NCI-H345 (cell line): ENCODE data around the gene ADARB2.
A peak's percentile ranks its signal among the peaks of the same experiment; 100 is the strongest.
"Not testable (repeated sequence)": the region's sequence is repeated elsewhere in the genome, so short reads cannot be mapped to it uniquely, and the experiment has no call there.

Experiments used
- DNase-seq: peaks from one replicate; lab custom pipeline; 2025; lab: John Stamatoyannopoulos, UW

The ADARB2 gene

GRCh38 chr10:1464881-1465417 is 272.4 kb downstream of the ADARB2 start:
- DNase-seq = no peak

- DNase-seq = not testable (repeated sequence)
Measured at GRCh38 chr10:1463971-1464370, 273.4 kb downstream of the ADARB2 start.

GRCh38 chr10:1462994-1463633 is 274.2 kb downstream of the ADARB2 start:
- DNase-seq = no peak

GRCh38 chr10:1462521-1462920 is 274.8 kb downstream of the ADARB2 start:
- no peak for DNase-seq

- no peak for DNase-seq
Measured at GRCh38 chr10:1462032-1462431, 275.3 kb downstream of the ADARB2 start.

GRCh38 chr10:1461016-1461415 is 276.3 kb downstream of the ADARB2 start:
- DNase-seq = no peak

- not testable (repeated sequence) for DNase-seq
Measured at GRCh38 chr10:1459664-1460063, 277.7 kb downstream of the ADARB2 start.

- DNase-seq = peak; percentile 67
Measured at GRCh38 chr10:1454951-1455350, 282.4 kb downstream of the ADARB2 start.

- DNase-seq = peak; percentile 55
Measured at GRCh38 chr10:1454428-1454827, 282.9 kb downstream of the ADARB2 start.

- no peak for DNase-seq
Measured at GRCh38 chr10:1452777-1453176, 284.5 kb downstream of the ADARB2 start.

GRCh38 chr10:1451941-1452340 is 285.4 kb downstream of the ADARB2 start:
- DNase-seq = no peak

GRCh38 chr10:1451362-1451888 is 285.9 kb downstream of the ADARB2 start:
- no peak for DNase-seq

- DNase-seq = no peak
Measured at GRCh38 chr10:1449572-1450205, 287.6 kb downstream of the ADARB2 start.

GRCh38 chr10:1449021-1449420 is 288.3 kb downstream of the ADARB2 start:
- DNase-seq = no peak

GRCh38 chr10:1448252-1448930 is 288.9 kb downstream of the ADARB2 start:
- DNase-seq = no peak

GRCh38 chr10:1444826-1445225 is 292.5 kb downstream of the ADARB2 start:
- no peak for DNase-seq

- DNase-seq = no peak
Measured at GRCh38 chr10:1440897-1441296, 296.4 kb downstream of the ADARB2 start.

- peak; percentile 30 for DNase-seq
Measured at GRCh38 chr10:1434912-1435692, 302.2 kb downstream of the ADARB2 start.

- peak; percentile 68 for DNase-seq
Measured at GRCh38 chr10:1434202-1434601, 303.1 kb downstream of the ADARB2 start.

- DNase-seq = no peak
Measured at GRCh38 chr10:1432161-1432560, 305.2 kb downstream of the ADARB2 start.

- no peak for DNase-seq
Measured at GRCh38 chr10:1431229-1431628, 306.1 kb downstream of the ADARB2 start.
